GM23338 (cell line): Measurements from ENCODE around the gene DUSP5. TPM values are rescaled to one million over a fixed set of nuclear protein-coding genes. Genes with fewer than 3 reads are reported as not detected.

ENCODE experiments used
- ATAC-seq: fragments of 200-7000 bp; cut with Tn5 transposase; 3 replicates; pipeline ENCODE4 v1.9.1; 2020
- DNase-seq: peaks from one replicate; pipeline ENCODE4 v3.0.0-alpha.2; 2015; ENCODE audit warnings: low spot score
- H2AFZ ChIP-seq: fragments of 200-600 bp; sonication (generic); 2 replicates; pipeline ENCODE4 v1.8.0; 2016; ENCODE audit warnings: antibody characterized with exemption, mild to moderate bottlenecking, moderate library complexity
- H3F3A ChIP-seq: fragments of 200-600 bp; sonication (generic); replicated peaks from 2 replicates; pipeline ENCODE4 v1.8.0; 2017; ENCODE audit warnings: antibody characterized with exemption, mixed run types, low read depth
- H3K27ac ChIP-seq: fragments of 200-600 bp; sonication (generic); 2 replicates; pipeline ENCODE4 v1.6.1; 2016; ENCODE audit warnings: low read depth
- H3K27me3 ChIP-seq: fragments of 200-600 bp; sonication (generic); 2 replicates; pipeline ENCODE4 v1.8.0; 2016; ENCODE audit warnings: mild to moderate bottlenecking, mixed run types, moderate library complexity; ENCODE audit not compliant: insufficient read depth
- H3K36me3 ChIP-seq: fragments of 200-600 bp; sonication (generic); 2 replicates; pipeline ENCODE4 v1.8.0; 2016; ENCODE audit warnings: mild to moderate bottlenecking; ENCODE audit not compliant: insufficient read depth
- H3K4me1 ChIP-seq: fragments of 200-600 bp; sonication (generic); 2 replicates; pipeline ENCODE4 v1.8.0; 2016; ENCODE audit warnings: mild to moderate bottlenecking, moderate library complexity; ENCODE audit not compliant: insufficient read depth
- H3K4me2 ChIP-seq: fragments of 200-600 bp; sonication (generic); 2 replicates; pipeline ENCODE4 v1.7.1; 2017; ENCODE audit warnings: mixed run types
- H3K4me3 ChIP-seq: fragments of 200-600 bp; sonication (generic); 2 replicates; pipeline ENCODE4 v1.6.1; 2016; ENCODE audit warnings: mixed run types
- H3K79me2 ChIP-seq: fragments of 200-600 bp; sonication (generic); replicated peaks from 2 replicates; pipeline ENCODE4 v1.8.0; 2017; ENCODE audit warnings: mild to moderate bottlenecking; ENCODE audit not compliant: insufficient read depth
- H3K9me2 ChIP-seq: fragments of 200-600 bp; sonication (generic); 2 replicates; pipeline ENCODE4 v1.8.0; 2017; ENCODE audit not compliant: insufficient read depth
- H4K20me1 ChIP-seq: fragments of 200-600 bp; sonication (generic); replicated peaks from 2 replicates; pipeline ENCODE4 v1.8.0; 2017; ENCODE audit warnings: mild to moderate bottlenecking; ENCODE audit not compliant: insufficient read depth
- H3K27ac Mint-ChIP-seq: 2 replicates; pipeline ENCODE4 v1.8.0; 2020; ENCODE audit warnings: inconsistent platforms, mild to moderate bottlenecking, moderate library complexity, mixed read lengths
- H3K27me3 Mint-ChIP-seq: 3 replicates; pipeline ENCODE4 v1.8.0; 2022; ENCODE audit warnings: low read depth, mild to moderate bottlenecking, moderate library complexity, mixed read lengths, inconsistent platforms; ENCODE audit not compliant: insufficient read depth, poor library complexity
- H3K36me3 Mint-ChIP-seq: 3 replicates; pipeline ENCODE4 v1.8.0; 2021; ENCODE audit warnings: low read depth, mild to moderate bottlenecking, inconsistent platforms, moderate library complexity, mixed read lengths
- H3K4me1 Mint-ChIP-seq: 3 replicates; pipeline ENCODE4 v1.8.0; 2020; ENCODE audit warnings: mild to moderate bottlenecking, inconsistent platforms, mixed read lengths
- H3K4me3 Mint-ChIP-seq: 3 replicates; pipeline ENCODE4 v1.8.0; 2021; ENCODE audit warnings: moderate library complexity, mild to moderate bottlenecking, inconsistent platforms, mixed read lengths
- H3K9me3 Mint-ChIP-seq: 3 replicates; pipeline ENCODE4 v1.8.0; 2020; ENCODE audit warnings: moderate library complexity, mild to moderate bottlenecking, inconsistent platforms, mixed read lengths
- CREB1 ChIP-seq: fragments of 250-450 bp; sonication (Bioruptor Pico); IDR thresholded peaks from 2 replicates; pipeline ENCODE4 v1.5.0; 2020; ENCODE audit warnings: low read depth, mild to moderate bottlenecking, moderate library complexity
- CTCF ChIP-seq, 2 experiments: fragments of 200-600 bp in 1 of 2; sonication (generic) in 1 of 2; conservative IDR thresholded peaks; 2 replicates each; pipeline versions ENCODE4 v1.5.1 to v1.6.1; 2016 to 2017; ENCODE audit warnings: antibody characterized with exemption in 2 of 2, low read depth in 2 of 2, mild to moderate bottlenecking in 2 of 2, moderate library complexity in 1 of 2
- ETS1 ChIP-seq: IDR thresholded peaks from 2 replicates; pipeline ENCODE4 v1.6.1; 2016; ENCODE audit warnings: antibody characterized with exemption
- EZH2 ChIP-seq: fragments of 200-600 bp; sonication (generic); IDR thresholded peaks from one replicate; pipeline ENCODE4 v1.8.0; 2017; ENCODE audit warnings: antibody characterized with exemption, mild to moderate bottlenecking, low read depth; ENCODE audit not compliant: unreplicated experiment
- EZH2phosphoT487 ChIP-seq: fragments of 200-600 bp; sonication (generic); IDR thresholded peaks from one replicate; pipeline ENCODE4 v1.8.1; 2018; ENCODE audit warnings: antibody characterized with exemption; ENCODE audit not compliant: unreplicated experiment
- JUNB ChIP-seq: IDR thresholded peaks from one replicate; pipeline ENCODE4 v1.6.1; 2016; ENCODE audit warnings: antibody characterized with exemption; ENCODE audit not compliant: unreplicated experiment
- NANOG ChIP-seq: IDR thresholded peaks from 2 replicates; pipeline ENCODE4 v1.6.1; 2016; ENCODE audit warnings: antibody characterized with exemption, borderline replicate concordance
- POLR2AphosphoS5 ChIP-seq: IDR thresholded peaks from 2 replicates; pipeline ENCODE4 v1.6.1; 2016; ENCODE audit warnings: antibody characterized with exemption, low read depth
- STAT1 ChIP-seq: IDR thresholded peaks from one replicate; pipeline ENCODE4 v1.6.1; 2016; ENCODE audit warnings: antibody characterized with exemption; ENCODE audit not compliant: unreplicated experiment
- ZNF114 ChIP-seq: fragments of 250-450 bp; sonication (Bioruptor Pico); IDR thresholded peaks from 2 replicates; pipeline ENCODE4 v1.5.0; 2020; ENCODE audit warnings: mild to moderate bottlenecking, moderate library complexity
- ZNF331 ChIP-seq: fragments of 250-450 bp; sonication (Bioruptor Pico); IDR thresholded peaks from 2 replicates; pipeline ENCODE4 v1.5.0; 2020; ENCODE audit warnings: low read depth, mild to moderate bottlenecking, moderate library complexity
- polyA plus RNA-seq: library from polyadenylated mRNA; unstranded; fragments of >200 nt; fragmentation: Nextera tagmentation; extraction: Ambion mirVana; gene quantifications from 2 replicates; pipeline ENCODE4 v1.2.1, GENCODE V29; 2016
- total RNA-seq: library from RNA; depleted of rRNA; stranded (reverse); fragments of >200 nt; shearing (Covaris generic); gene quantifications from 2 replicates; pipeline ENCODE4 v1.2.3, GENCODE V29; 2014
- TF ChIP-seq, protein P1 (sequence below): IDR thresholded peaks from one replicate; pipeline ENCODE4 v1.6.1; 2018; ENCODE audit warnings: antibody characterized with exemption; ENCODE audit not compliant: unreplicated experiment
- TF ChIP-seq, protein P2 (sequence below): fragments of 250-450 bp; sonication (Bioruptor Pico); IDR thresholded peaks from 2 replicates; pipeline ENCODE4 v1.5.0; 2020; ENCODE audit warnings: mild to moderate bottlenecking, moderate library complexity

The DUSP5 gene
- total and polyA plus RNA-seq, 2 experiments from 2014 or later = 10.8 to 35.9 TPM

- Histone ChIP-seq H4K20me1 (no peaks in the 10 kb centered on the region), H3F3A (no peaks in the 10 kb centered on the region), H3K79me2 (no peaks in the 10 kb centered on the region), H3K27me3 (no peaks in the 10 kb centered on the region), H3K4me1 (peaks cover 7% of the 10 kb centered on the region), H3K4me2 (no peak overlapping the region), H2AFZ (no peak overlapping the region), H3K27ac (no peak overlapping the region), H3K4me3 (no peak overlapping the region), H3K9me2 (no peaks in the 10 kb centered on the region), H3K36me3 (no peaks in the 10 kb centered on the region)
- Mint-ChIP-seq H3K36me3 (no peaks in the 10 kb centered on the region), H3K27ac (no peak overlapping the region), H3K9me3 (no peaks in the 10 kb centered on the region), H3K4me1 (peaks cover 15% of the 10 kb centered on the region; the same call in 2 of the 3 replicates), H3K27me3 (no peaks in the 10 kb centered on the region), H3K4me3 (no peak overlapping the region)
- DNase-seq (no peak), ATAC-seq (no peak)
- TF ChIP-seq CTCF (conservative IDR thresholded peaks at IDR 0.05; ENCODE audit: low read depth in 2 of 2) = no peak
- TF ChIP-seq ZNF114 = no peak
- no peak for TF ChIP-seq ZNF331 (CRISPR knock-in tag)
- TF ChIP-seq ETS1 = no peak
- TF ChIP-seq NANOG = no peak
- TF ChIP-seq, protein P1, sequence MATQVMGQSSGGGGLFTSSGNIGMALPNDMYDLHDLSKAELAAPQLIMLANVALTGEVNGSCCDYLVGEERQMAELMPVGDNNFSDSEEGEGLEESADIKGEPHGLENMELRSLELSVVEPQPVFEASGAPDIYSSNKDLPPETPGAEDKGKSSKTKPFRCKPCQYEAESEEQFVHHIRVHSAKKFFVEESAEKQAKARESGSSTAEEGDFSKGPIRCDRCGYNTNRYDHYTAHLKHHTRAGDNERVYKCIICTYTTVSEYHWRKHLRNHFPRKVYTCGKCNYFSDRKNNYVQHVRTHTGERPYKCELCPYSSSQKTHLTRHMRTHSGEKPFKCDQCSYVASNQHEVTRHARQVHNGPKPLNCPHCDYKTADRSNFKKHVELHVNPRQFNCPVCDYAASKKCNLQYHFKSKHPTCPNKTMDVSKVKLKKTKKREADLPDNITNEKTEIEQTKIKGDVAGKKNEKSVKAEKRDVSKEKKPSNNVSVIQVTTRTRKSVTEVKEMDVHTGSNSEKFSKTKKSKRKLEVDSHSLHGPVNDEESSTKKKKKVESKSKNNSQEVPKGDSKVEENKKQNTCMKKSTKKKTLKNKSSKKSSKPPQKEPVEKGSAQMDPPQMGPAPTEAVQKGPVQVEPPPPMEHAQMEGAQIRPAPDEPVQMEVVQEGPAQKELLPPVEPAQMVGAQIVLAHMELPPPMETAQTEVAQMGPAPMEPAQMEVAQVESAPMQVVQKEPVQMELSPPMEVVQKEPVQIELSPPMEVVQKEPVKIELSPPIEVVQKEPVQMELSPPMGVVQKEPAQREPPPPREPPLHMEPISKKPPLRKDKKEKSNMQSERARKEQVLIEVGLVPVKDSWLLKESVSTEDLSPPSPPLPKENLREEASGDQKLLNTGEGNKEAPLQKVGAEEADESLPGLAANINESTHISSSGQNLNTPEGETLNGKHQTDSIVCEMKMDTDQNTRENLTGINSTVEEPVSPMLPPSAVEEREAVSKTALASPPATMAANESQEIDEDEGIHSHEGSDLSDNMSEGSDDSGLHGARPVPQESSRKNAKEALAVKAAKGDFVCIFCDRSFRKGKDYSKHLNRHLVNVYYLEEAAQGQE = no peak
- TF ChIP-seq POLR2AphosphoS5 = no peak
- TF ChIP-seq STAT1 = no peak
- TF ChIP-seq EZH2 = no peak
- TF ChIP-seq EZH2phosphoT487 = no peak
- no peak for TF ChIP-seq JUNB
- no peak for TF ChIP-seq CREB1 (CRISPR knock-in tag)
- TF ChIP-seq, protein P2, sequence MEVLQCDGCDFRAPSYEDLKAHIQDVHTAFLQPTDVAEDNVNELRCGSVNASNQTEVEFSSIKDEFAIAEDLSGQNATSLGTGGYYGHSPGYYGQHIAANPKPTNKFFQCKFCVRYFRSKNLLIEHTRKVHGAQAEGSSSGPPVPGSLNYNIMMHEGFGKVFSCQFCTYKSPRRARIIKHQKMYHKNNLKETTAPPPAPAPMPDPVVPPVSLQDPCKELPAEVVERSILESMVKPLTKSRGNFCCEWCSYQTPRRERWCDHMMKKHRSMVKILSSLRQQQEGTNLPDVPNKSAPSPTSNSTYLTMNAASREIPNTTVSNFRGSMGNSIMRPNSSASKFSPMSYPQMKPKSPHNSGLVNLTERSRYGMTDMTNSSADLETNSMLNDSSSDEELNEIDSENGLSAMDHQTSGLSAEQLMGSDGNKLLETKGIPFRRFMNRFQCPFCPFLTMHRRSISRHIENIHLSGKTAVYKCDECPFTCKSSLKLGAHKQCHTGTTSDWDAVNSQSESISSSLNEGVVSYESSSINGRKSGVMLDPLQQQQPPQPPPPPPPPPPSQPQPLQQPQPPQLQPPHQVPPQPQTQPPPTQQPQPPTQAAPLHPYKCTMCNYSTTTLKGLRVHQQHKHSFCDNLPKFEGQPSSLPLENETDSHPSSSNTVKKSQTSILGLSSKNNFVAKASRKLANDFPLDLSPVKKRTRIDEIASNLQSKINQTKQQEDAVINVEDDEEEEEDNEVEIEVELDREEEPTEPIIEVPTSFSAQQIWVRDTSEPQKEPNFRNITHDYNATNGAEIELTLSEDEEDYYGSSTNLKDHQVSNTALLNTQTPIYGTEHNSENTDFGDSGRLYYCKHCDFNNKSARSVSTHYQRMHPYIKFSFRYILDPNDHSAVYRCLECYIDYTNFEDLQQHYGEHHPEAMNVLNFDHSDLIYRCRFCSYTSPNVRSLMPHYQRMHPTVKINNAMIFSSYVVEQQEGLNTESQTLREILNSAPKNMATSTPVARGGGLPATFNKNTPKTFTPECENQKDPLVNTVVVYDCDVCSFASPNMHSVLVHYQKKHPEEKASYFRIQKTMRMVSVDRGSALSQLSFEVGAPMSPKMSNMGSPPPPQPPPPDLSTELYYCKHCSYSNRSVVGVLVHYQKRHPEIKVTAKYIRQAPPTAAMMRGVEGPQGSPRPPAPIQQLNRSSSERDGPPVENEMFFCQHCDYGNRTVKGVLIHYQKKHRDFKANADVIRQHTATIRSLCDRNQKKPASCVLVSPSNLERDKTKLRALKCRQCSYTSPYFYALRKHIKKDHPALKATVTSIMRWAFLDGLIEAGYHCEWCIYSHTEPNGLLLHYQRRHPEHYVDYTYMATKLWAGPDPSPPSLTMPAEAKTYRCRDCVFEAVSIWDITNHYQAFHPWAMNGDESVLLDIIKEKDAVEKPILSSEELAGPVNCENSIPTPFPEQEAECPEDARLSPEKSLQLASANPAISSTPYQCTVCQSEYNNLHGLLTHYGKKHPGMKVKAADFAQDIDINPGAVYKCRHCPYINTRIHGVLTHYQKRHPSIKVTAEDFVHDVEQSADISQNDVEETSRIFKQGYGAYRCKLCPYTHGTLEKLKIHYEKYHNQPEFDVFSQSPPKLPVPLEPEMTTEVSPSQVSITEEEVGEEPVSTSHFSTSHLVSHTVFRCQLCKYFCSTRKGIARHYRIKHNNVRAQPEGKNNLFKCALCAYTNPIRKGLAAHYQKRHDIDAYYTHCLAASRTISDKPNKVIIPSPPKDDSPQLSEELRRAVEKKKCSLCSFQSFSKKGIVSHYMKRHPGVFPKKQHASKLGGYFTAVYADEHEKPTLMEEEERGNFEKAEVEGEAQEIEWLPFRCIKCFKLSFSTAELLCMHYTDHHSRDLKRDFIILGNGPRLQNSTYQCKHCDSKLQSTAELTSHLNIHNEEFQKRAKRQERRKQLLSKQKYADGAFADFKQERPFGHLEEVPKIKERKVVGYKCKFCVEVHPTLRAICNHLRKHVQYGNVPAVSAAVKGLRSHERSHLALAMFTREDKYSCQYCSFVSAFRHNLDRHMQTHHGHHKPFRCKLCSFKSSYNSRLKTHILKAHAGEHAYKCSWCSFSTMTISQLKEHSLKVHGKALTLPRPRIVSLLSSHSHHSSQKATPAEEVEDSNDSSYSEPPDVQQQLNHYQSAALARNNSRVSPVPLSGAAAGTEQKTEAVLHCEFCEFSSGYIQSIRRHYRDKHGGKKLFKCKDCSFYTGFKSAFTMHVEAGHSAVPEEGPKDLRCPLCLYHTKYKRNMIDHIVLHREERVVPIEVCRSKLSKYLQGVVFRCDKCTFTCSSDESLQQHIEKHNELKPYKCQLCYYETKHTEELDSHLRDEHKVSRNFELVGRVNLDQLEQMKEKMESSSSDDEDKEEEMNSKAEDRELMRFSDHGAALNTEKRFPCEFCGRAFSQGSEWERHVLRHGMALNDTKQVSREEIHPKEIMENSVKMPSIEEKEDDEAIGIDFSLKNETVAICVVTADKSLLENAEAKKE = no peak
Measured at GRCh38 chr10:110481919-110482318, 15.8 kb upstream of the DUSP5 start.
